ENCODE measurements around the gene NHLRC4. TPM values are rescaled to one million over a fixed set of nuclear protein-coding genes. Genes with fewer than 3 reads are reported as not detected.
A peak's percentile ranks its signal among the peaks of the same experiment; 100 is the strongest.

The NHLRC4 gene
- total and polyA plus RNA-seq, 9 of the 15 experiments (the other 6 are each of a cell fraction or from before 2014, with no cell fraction given) = 0.24 to 3.7 (median 1.3) TPM; not detected in 2

GRCh38 chr16:528111-529011 lies 38.4 kb upstream of the NHLRC4 start (continued):
- TF ChIP-seq, protein P1, sequence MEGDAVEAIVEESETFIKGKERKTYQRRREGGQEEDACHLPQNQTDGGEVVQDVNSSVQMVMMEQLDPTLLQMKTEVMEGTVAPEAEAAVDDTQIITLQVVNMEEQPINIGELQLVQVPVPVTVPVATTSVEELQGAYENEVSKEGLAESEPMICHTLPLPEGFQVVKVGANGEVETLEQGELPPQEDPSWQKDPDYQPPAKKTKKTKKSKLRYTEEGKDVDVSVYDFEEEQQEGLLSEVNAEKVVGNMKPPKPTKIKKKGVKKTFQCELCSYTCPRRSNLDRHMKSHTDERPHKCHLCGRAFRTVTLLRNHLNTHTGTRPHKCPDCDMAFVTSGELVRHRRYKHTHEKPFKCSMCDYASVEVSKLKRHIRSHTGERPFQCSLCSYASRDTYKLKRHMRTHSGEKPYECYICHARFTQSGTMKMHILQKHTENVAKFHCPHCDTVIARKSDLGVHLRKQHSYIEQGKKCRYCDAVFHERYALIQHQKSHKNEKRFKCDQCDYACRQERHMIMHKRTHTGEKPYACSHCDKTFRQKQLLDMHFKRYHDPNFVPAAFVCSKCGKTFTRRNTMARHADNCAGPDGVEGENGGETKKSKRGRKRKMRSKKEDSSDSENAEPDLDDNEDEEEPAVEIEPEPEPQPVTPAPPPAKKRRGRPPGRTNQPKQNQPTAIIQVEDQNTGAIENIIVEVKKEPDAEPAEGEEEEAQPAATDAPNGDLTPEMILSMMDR (IDR thresholded peaks at IDR 0.05 in 2 of 3, conservative IDR thresholded peaks at IDR 0.05 in 1 of 3; ENCODE audit: insufficient read depth in 2 of 3, low read depth in 1 of 3, low read length in 3 of 3) = no peak
- TF ChIP-seq ATF7 (IDR thresholded peaks at IDR 0.05) (no peak), FOSL1 (tag; conservative IDR thresholded peaks at IDR 0.05) (peak; percentile 89), ZNF224 (CRISPR knock-in tag; IDR thresholded peaks at IDR 0.05) (no peak), THAP12 (CRISPR knock-in tag; IDR thresholded peaks at IDR 0.05) (no peak), ZNF133 (CRISPR knock-in tag; IDR thresholded peaks at IDR 0.05) (no peak), FUS (optimal IDR thresholded peaks at IDR 0.05; ENCODE audit: low read depth, low read length) (no peak), ARNT (IDR thresholded peaks at IDR 0.05) (no peak), HNRNPH1 (optimal IDR thresholded peaks at IDR 0.05; ENCODE audit: low read depth, low read length) (no peak), BACH1 (tag; IDR thresholded peaks at IDR 0.05) (no peak), ZNF77 (CRISPR knock-in tag; IDR thresholded peaks at IDR 0.05) (no peak), ZNF512 (tag; IDR thresholded peaks at IDR 0.05) (no peak), ELF2 (CRISPR knock-in tag; IDR thresholded peaks at IDR 0.05) (no peak), NCOA1 (IDR thresholded peaks at IDR 0.05; ENCODE audit: low read depth) (no peak), ZNF263 (CRISPR knock-in tag; IDR thresholded peaks at IDR 0.05; ENCODE audit: borderline replicate concordance) (peak; percentile 60; the same call in 1 of the 2 replicates), NFE2L1 (tag; IDR thresholded peaks at IDR 0.05; ENCODE audit: borderline replicate concordance, low read depth) (no peak), HDGF (IDR thresholded peaks at IDR 0.05) (no peak), SMARCA5 (IDR thresholded peaks at IDR 0.05) (no peak), ZNF830 (CRISPR knock-in tag; IDR thresholded peaks at IDR 0.05) (no peak), HNRNPL (IDR thresholded peaks at IDR 0.05; ENCODE audit: low read depth, low read length) (peak; percentile 37; the same call in 1 of the 2 replicates), HINFP (tag; conservative IDR thresholded peaks at IDR 0.05; ENCODE audit: low read depth) (no peak), KDM2B (CRISPR knock-in tag; IDR thresholded peaks at IDR 0.05) (0 out of 2 replicates have a peak, but pooled peaks have one; percentile 6)
